K562 (cell line): ENCODE results near the gene VNN1. TPM values are rescaled to one million over a fixed set of nuclear protein-coding genes. Genes with fewer than 3 reads are reported as not detected.

Experiments used
- ATF3 ChIP-seq, 2 experiments: fragments of 450-650 bp in 1 of 2; sonication (generic) in 1 of 2; formaldehyde crosslinking in 1 of 2; IDR thresholded peaks in 1 of 2; conservative IDR thresholded peaks in 1 of 2; 2 replicates each; pipeline versions ENCODE4 v1.6.1 to v1.8.1; 2016 to 2023; ENCODE audit warnings: mild to moderate bottlenecking in 2 of 2, moderate library complexity in 2 of 2, inconsistent platforms in 1 of 2, missing genetic modification reagents in 1 of 2
- ATF4 ChIP-seq: fragments of 450-650 bp; formaldehyde crosslinking; IDR thresholded peaks from 2 replicates; pipeline ENCODE4 v1.4.0; 2022; ENCODE audit warnings: mild to moderate bottlenecking, moderate library complexity
- CEBPB ChIP-seq: fragments of 450-650 bp; IDR thresholded peaks from 2 replicates; pipeline ENCODE4 v1.6.1; 2016; ENCODE audit warnings: missing genetic modification characterization, missing compliant biosample characterization
- ETV1 ChIP-seq: fragments of 450-650 bp; conservative IDR thresholded peaks from 2 replicates; pipeline ENCODE4 v1.6.1; 2016; ENCODE audit warnings: missing genetic modification characterization, control low read depth, low read depth, missing compliant biosample characterization
- MLLT1 ChIP-seq, 2 experiments: fragments of 450-650 bp; IDR thresholded peaks; 2 replicates each; pipeline ENCODE4 v1.6.1; 2016
- POLR3G ChIP-seq: IDR thresholded peaks from 2 replicates; pipeline ENCODE4 v1.6.1; 2011; ENCODE audit not compliant: insufficient read length, insufficient replicate concordance; ENCODE audit errors: extremely low read depth
- SMARCC2 ChIP-seq: fragments of 450-650 bp; IDR thresholded peaks from 2 replicates; pipeline ENCODE4 v1.6.1; 2017; ENCODE audit warnings: antibody characterized with exemption, moderate library complexity, mild to moderate bottlenecking, low read depth
- ZBTB1 ChIP-seq: sonication (generic); formaldehyde crosslinking; IDR thresholded peaks from 2 replicates; pipeline ENCODE4 v1.8.1; 2023; ENCODE audit warnings: missing genetic modification reagents, low read depth, mild to moderate bottlenecking, borderline replicate concordance
- ZBTB11 ChIP-seq, 3 experiments: fragments of 200-800 bp in 1 of 3; fragments of 250-450 bp in 1 of 3; fragments of 450-650 bp in 1 of 3; sonication (Bioruptor Pico) in 1 of 3; sonication (Bioruptor generic) in 1 of 3; formaldehyde crosslinking in 1 of 3; IDR thresholded peaks; 2 replicates each; pipeline versions ENCODE4 v1.6.1 to v1.8.0; 2016 to 2022; ENCODE audit warnings: mild to moderate bottlenecking in 2 of 3, missing genetic modification characterization in 2 of 3, missing compliant biosample characterization in 1 of 3, moderate library complexity in 1 of 3
- ZNF589 ChIP-seq: fragments of 200-800 bp; sonication (Bioruptor generic); IDR thresholded peaks from 2 replicates; pipeline ENCODE4 v1.6.1; 2016; ENCODE audit warnings: low read depth, missing genetic modification characterization, missing compliant biosample characterization
- ZNF75A ChIP-seq: fragments of 450-650 bp; formaldehyde crosslinking; IDR thresholded peaks from 2 replicates; pipeline ENCODE4 v1.4.0; 2020; ENCODE audit warnings: mild to moderate bottlenecking
- polyA plus RNA-seq, 8 experiments: library from polyadenylated mRNA; depleted of rRNA in 4 of 8; stranded (reverse) in 5 of 8; unstranded in 3 of 8; fragments of >200 nt; fragmentation: Nextera tagmentation in 2 of 8; fragmentation: Illumina TruSeq in 1 of 8; extraction: Ambion mirVana in 2 of 8; extraction: Trizol in 1 of 8; gene quantifications; 2 replicates each; pipeline versions ENCODE4 v1.2.1 to v1.2.3, GENCODE V29; 2011 to 2014; ENCODE audit warnings: inconsistent platforms in 1 of 8, missing spikeins in 1 of 8
- total RNA-seq, 7 experiments: library from RNA; depleted of rRNA in 6 of 7; stranded (reverse); fragments of >200 nt in 6 of 7; fragmentation: Illumina TruSeq in 2 of 7; extraction: Trizol in 2 of 7; gene quantifications; 2 replicates each; pipeline versions ENCODE4 v1.2.1 to v1.2.3, GENCODE V29; 2011 to 2021; ENCODE audit warnings: low replicate concordance in 1 of 7
- TF ChIP-seq, protein P1 (sequence below): sonication (generic); formaldehyde crosslinking; IDR thresholded peaks from 2 replicates; pipeline ENCODE4 v1.8.0; 2023; ENCODE audit warnings: missing genetic modification reagents, mild to moderate bottlenecking, borderline replicate concordance

VNN1 gene
- total and polyA plus RNA-seq, 9 of the 15 experiments (the other 6 are each of a cell fraction or from before 2014, with no cell fraction given), result not detected

DNA sequence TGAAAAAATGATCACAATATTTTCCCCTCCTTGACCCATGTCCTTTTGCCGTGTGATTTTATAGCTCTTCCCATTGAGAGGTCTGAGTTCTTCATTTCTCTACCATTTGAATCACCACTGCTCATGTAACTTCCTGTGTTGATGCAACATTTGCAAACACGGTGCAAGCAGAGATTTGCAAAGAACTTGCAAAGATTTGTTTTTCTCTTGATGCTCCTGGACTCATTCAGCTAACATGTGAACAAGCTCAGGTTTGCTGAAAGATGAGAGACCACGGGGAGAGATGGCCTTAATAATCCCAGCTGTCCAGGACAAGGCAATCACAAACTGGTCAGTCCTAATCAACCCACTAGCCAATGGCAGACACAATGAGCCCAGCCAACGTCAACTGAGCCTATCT lies 35.3 kb upstream of the VNN1 start (continued):
- TF ChIP-seq CEBPB (no peak), ZBTB1 (no peak), ZNF589 (0 out of 2 replicates have a peak, but pooled peaks have one; percentile 34), ATF3 (IDR thresholded peaks at IDR 0.05) (peak; percentile 41; the same call in 1 of the 2 replicates), ATF3 (CRISPR knock-in tag; conservative IDR thresholded peaks at IDR 0.05) (no peak), ATF4 (CRISPR knock-in tag) (peak; percentile 85), ZBTB11 (CRISPR knock-in tag; IDR thresholded peaks at IDR 0.05) (no peak), POLR3G (no peak), ZNF75A (CRISPR knock-in tag) (no peak), MLLT1 (IDR thresholded peaks at IDR 0.05) (no peak), SMARCC2 (no peak), ETV1 (tag) (peak; percentile 48)
- TF ChIP-seq, protein P1, sequence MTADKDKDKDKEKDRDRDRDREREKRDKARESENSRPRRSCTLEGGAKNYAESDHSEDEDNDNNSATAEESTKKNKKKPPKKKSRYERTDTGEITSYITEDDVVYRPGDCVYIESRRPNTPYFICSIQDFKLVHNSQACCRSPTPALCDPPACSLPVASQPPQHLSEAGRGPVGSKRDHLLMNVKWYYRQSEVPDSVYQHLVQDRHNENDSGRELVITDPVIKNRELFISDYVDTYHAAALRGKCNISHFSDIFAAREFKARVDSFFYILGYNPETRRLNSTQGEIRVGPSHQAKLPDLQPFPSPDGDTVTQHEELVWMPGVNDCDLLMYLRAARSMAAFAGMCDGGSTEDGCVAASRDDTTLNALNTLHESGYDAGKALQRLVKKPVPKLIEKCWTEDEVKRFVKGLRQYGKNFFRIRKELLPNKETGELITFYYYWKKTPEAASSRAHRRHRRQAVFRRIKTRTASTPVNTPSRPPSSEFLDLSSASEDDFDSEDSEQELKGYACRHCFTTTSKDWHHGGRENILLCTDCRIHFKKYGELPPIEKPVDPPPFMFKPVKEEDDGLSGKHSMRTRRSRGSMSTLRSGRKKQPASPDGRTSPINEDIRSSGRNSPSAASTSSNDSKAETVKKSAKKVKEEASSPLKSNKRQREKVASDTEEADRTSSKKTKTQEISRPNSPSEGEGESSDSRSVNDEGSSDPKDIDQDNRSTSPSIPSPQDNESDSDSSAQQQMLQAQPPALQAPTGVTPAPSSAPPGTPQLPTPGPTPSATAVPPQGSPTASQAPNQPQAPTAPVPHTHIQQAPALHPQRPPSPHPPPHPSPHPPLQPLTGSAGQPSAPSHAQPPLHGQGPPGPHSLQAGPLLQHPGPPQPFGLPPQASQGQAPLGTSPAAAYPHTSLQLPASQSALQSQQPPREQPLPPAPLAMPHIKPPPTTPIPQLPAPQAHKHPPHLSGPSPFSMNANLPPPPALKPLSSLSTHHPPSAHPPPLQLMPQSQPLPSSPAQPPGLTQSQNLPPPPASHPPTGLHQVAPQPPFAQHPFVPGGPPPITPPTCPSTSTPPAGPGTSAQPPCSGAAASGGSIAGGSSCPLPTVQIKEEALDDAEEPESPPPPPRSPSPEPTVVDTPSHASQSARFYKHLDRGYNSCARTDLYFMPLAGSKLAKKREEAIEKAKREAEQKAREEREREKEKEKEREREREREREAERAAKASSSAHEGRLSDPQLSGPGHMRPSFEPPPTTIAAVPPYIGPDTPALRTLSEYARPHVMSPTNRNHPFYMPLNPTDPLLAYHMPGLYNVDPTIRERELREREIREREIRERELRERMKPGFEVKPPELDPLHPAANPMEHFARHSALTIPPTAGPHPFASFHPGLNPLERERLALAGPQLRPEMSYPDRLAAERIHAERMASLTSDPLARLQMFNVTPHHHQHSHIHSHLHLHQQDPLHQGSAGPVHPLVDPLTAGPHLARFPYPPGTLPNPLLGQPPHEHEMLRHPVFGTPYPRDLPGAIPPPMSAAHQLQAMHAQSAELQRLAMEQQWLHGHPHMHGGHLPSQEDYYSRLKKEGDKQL (CRISPR knock-in tag), result no peak
